Astrocyte (in vitro differentiated cells and primary cell): Measurements from ENCODE around the gene DCAKD.

Source experiments
- CTCF ChIP-seq: IDR thresholded peaks from 2 replicates; pipeline ENCODE4 v1.5.1; 2011; ENCODE audit warnings: low read depth, mild to moderate bottlenecking, inconsistent platforms, low read length, moderate library complexity; ENCODE audit not compliant: insufficient read depth
- EZH2 ChIP-seq: IDR thresholded peaks from 2 replicates; pipeline ENCODE4 v1.6.1; 2012; ENCODE audit warnings: mild to moderate bottlenecking, low read length, inconsistent platforms; ENCODE audit not compliant: insufficient read depth

GRCh38 chr17:45052052-45052772 lies 780 bp upstream of the DCAKD start:
- no peak for TF ChIP-seq EZH2
- no peak for TF ChIP-seq CTCF
